Caki2 (cell line): ENCODE results near the gene SBF2. TPM values are rescaled to one million over a fixed set of nuclear protein-coding genes. Genes with fewer than 3 reads are reported as not detected.
"Not testable (repeated sequence)": the region's sequence is repeated elsewhere in the genome, so short reads cannot be mapped to it uniquely, and the experiment has no call there.

Experiments used
- DNase-seq: peaks from one replicate; pipeline ENCODE4 v3.0.0-alpha.2; 2015; ENCODE audit warnings: low read depth
- in situ Hi-C: cut with HindIII; loops from 2 replicates; pipeline ENCODE4 v1.10.0; 2016; ENCODE audit warnings: low sequenced_read_pairs, low pct_unique_long_range_greater_than_20kb, mixed read lengths
- total RNA-seq: library from RNA; depleted of rRNA; stranded (reverse); fragments of >200 nt; shearing (Covaris generic); gene quantifications from 2 replicates; pipeline ENCODE4 v1.2.3, GENCODE V29; 2014; ENCODE audit warnings: low replicate concordance

SBF2 gene
- total RNA-seq, 1 experiment from 2014 or later: 10.1 TPM

DNA sequence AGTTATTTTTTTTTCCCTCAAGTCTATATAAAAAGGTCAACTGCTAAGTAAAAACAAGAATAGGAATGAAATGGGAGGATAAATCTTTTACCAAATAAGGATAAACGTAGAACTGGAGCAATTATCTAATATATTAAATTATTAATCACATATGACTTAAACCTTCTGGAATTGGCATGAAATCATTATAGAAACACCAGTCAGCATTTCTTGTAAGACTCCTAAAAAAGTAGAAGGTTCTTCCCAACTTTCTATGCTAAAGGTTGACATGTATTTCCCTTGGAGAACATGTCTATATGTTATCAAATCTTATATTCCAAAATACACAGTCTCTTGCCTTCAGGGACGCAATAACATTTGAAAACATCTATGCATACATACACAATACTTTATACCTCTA, 143.2 kb downstream of the SBF2 start:
- DNase-seq: no peak
- in situ Hi-C loops: no loop called here

DNA sequence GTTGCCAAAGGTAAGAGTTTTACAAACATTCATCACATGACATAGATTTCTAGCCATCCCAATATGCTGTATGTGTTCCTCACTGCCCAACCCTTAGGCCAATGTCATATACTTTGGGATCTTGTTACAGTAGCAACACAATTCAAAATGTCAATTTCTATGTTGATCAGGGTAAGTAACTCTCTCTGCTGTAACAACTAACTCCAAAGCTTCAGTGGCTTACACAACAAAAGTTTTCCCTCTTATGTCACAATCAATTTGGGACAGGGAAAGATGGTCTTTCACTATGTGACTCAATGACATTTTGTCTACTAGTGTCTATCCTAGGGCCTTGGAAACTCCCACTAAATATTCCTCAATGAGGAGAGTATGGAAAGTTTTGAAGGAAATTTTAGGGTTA, 144.5 kb downstream of the SBF2 start:
- in situ Hi-C loops: no loop called here
- DNase-seq: no peak

DNA sequence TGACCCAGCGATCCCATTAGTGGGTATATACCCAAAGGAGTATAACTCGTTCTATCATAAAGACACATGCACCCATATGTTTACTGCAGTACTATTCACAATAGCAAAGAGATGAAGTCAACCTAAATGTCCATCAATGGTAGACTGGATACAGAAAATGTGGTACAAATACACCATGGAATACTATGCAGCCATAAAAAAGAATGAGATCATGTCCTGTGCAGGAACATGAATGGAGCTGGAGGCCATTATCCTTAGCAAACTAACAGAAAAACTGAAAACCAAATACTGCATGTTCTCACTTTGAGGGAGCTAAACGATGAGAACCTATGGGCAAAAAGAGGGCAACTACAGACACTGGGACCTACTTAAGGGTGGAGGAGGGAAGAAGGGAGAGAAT, 146.8 kb downstream of the SBF2 start:
- no peak for DNase-seq
- in situ Hi-C loops: no loop called here

DNA sequence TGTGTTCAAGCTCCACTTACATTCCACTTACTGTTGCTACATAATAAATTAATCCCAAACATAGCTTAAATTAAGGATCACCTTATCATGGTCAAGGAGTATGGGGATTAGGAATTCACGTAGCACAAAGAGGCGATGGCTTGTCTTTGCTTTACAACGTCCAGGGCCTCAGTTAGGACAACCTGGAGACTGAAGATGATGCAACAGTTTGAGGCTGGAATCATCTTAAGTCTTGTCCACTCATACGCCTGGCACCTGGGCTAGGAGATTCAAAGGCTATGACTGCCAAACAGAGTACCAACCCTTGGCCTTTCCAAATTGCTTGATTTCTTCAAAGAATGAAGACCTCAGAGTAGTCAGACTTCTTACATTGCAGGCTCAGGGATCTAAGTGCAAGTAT, 149.1 kb downstream of the SBF2 start:
- DNase-seq: no peak
- in situ Hi-C loops: no loop called here

DNA sequence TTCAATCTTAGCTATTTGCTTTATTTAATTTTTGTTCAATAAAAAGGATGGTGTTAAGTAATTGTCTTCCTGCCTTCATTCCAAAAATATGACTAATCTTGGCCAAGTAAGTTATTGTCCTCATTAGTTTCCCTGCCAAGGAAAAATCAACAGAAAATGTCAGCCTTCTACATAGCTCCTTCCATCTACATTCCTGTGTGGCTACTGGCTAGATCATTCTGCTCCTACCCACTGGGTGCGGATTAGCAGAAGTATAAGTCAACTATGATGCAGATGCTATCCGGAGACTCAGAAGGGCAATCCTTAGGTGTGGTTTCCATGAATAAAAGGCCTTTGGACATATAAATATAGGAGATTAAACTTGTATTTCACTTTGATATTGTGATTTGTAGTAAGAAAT, 154.4 kb downstream of the SBF2 start:
- in situ Hi-C loops: no loop called here
- peak; percentile 16 for DNase-seq

DNA sequence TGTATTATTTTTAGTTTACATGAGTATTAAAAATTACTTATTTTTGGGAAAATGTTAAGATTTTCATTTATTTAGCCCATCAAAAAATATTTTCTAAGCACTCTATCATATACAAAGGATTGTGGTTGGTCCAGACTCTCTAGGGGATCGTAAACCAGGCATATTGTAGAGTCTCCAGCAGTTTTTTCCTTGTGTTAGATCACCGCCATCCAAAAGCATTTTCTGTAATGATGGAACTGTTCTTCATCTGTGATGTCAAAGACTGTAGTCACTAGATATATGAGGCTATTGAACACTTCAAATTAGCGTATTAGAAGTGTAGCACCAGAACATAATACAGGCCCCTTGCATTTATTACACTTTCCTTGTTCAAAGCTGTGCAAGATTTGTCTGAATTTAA, 154.9 kb downstream of the SBF2 start:
- in situ Hi-C loops: no loop called here
- no peak for DNase-seq

DNA sequence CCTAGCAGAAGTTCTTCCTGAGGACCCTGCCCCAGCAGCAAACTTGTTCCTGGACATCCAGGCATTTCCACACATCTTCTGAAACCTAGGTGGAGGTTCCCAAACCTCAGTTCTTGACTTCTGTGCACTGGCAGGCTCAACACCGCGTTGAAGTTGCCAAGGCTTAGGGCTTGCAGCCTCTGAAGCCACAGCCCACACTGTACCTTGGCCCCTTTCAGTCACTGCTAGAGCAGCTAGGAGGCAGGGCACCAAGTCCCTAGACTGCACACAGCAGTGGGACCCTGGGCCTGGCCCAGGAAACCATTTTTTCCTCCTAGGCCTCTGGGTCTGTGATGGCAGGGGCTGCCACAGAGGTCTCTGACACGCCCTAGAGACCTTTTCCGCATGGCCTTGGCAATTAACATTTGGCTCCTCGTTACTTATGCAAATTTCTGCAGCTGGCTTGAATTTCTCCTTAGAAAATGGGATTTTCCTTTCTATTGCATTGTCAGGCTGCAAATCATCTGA, 159.0 kb downstream of the SBF2 start:
- in situ Hi-C loops: no loop called here
- DNase-seq: no peak

DNA sequence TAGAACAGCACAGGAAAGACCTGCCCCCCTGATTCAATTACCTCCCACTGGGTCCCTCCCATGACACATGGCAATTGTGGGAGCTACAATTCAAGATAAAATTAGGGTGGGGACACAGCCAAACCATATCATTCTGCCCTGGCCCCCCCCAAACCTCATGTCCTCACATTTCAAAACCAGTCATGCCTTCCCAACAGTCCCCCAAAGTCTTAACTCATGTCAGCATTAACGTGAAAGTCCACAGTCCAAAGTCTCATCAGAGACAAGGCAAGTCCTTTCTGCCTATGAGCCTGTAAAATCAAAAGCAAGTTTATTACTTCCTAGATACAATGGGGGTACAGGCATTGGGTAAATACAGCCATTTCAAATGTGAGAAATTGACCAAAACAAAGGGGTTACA, 159.8 kb downstream of the SBF2 start:
- in situ Hi-C loops, DNase-seq: not testable (repeated sequence)

DNA sequence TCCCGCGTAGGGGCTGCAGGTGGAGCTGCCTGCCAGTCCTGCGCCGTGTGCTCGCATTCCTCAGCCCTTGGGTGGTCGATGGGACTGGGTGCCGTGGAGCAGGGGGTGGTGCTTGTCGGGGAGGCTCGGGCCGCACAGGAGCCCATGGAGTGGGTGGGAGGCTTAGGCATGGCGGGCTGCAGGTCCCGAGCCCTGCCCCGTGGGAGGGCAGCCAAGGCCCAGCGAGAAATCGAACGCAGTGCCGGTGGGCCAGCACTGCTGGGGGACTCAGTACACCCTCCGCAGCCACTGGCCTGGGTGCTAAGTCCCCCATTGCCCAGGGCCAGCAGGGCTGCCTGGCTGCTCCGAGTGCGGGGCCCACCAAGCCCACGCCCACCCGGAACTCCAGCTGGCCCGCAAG, 160.8 kb downstream of the SBF2 start:
- DNase-seq, in situ Hi-C loops: not testable (repeated sequence)

DNA sequence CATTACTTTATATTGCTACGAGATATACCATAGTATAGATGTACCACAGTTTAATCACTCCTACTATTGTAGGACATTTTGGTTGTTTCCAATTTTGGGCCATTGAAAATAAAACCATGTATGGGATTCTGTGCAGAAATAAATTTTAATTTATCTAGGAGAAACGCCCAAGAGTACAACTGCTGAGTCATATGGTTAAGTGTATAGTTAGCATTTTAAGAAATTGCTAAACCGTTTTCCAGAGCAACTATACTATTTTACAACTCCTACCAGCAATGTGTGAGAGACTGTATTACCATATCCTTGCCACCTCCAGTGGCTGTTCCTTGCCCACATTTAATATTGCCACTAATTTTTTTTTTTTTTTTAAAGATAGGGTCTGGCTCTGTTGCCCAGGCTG, 163.1 kb downstream of the SBF2 start:
- in situ Hi-C loops: no loop called here
- DNase-seq: no peak

DNA sequence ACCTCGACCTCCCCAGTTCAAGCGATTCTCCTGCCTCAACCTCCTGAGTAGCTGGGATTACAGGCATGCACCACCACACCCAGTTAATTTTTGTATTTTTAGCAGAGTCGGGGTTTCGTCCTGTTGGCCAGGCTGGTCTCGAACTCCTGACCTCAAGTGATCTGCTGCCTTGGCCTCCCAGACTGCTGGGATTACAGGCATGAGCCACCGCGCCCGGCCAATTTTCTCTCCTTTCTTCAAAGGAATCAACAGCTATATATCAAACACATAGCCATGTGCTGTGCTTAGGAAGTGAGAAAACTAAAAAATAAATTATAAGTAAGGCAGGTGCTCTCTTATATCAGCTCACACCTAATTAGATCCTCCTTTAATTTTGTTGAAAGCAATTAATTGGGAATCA, 164.8 kb downstream of the SBF2 start:
- DNase-seq, in situ Hi-C loops: not testable (repeated sequence)

DNA sequence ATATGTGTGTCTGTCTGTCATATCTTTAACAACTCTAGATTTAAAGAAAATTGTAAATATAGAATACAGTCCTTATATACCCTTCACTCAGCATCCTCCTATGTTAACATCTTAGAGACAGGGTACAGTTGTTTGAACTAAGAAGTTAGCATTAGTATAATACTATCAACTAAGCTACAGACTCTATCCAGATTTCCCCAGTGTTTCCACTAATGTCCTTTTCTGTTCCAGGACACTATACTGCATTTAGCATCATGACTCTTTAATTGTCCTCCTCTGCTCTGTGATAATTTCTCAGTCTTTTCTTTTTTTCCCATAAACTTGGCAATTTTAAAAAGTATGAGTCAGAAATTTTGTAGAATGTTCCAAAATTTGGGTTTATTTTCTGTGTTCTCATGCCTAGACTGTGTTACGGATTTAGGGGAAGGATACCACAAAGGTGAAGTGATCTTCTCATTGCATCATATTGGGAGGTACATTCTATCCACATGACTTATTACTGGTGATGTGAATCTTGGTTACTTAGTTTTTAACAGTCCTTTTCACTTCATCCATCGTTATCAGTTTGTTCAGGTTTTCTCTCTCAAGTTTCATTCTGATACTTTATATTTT, 168.4 kb downstream of the SBF2 start:
- no peak for DNase-seq
- in situ Hi-C loops: no loop called here

DNA sequence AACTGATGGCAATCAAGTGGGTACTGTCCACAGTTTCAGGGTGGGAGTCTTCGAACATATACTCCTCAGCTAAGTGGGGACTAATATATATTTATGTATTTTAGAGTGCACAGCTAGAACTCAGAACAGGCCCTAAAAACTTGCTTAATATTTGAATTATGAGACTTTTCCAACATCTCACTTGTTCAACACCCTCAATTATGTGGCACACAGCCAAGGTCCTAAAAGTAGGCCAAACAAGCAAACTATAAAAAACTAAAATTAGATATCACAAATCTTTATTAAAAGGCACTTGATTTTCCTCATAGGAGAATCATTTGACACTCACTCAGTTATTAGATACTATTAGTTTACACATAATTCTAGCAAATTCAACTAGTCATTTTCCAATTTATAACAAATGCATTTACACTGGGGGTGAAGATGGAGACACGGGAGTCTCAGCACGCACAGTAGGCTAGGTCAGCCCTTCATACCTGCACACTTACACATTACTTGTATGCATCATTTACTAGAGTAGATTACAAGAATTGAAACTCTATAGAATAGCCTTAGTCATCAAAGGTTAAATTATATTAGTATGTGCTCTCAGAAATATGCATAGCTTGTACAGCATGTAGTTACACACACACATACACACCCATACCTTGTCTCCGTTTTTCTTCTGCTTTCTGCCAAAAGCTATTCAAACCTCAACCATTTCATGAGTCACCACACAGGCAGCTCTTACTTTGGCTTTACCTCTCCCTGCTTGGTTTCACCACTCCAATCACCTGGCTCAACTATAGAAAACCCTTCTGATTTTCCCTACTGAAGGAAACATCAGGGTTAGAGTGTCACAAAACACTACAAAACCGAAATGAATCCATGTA, 171.5 kb downstream of the SBF2 start:
- in situ Hi-C loops: no loop called here
- peak; percentile 17 for DNase-seq

DNA sequence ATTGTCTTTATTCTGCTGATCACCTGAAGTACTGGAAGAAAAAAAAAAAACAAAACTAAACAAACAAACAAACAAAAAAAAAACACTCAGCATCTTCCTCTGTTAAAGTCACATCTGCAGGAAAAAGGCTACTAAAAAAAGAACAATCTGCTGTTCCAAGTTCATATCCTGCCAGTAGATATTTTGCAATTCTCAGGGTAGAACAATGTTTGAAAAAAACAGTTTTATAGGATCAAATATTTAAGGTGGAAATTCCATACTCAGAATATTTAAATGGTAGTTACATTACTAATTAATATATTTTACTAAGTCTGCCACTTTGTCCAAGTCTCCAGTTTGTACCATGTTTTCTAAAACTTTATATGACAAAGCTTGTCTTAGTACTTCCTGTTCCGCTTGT, 175.2 kb downstream of the SBF2 start:
- no peak for DNase-seq
- in situ Hi-C loops: no loop called here

DNA sequence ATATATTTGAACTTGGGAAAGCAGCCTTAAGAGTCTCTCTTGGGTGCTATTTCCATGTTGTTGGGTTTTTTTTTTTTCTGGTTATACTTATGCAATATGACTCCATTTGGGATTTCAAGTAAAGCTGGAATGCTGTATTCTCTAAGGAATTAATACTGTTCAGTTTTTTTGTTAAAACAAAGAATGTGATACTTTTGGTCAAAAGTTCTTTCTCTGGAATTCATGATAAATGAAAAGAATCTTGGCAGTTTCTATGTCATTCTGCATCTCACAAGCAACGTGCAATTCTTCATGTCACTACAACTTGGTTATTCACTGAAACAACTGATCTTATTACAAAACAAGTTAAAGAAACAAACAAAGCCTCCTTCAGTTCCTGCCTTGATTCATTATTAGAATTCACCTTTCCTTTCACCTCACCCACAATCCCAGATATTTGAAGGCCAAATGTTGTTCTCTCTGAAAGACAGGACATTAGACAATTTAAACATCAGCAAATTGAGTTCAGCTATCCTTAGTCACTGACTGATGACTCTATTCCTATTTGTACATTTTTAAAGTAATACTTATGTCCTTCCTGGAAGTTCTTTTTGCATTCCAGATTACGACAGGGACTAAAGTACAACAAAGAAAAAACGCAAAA, 176.2 kb downstream of the SBF2 start:
- in situ Hi-C loops: no loop called here
- DNase-seq: no peak

DNA sequence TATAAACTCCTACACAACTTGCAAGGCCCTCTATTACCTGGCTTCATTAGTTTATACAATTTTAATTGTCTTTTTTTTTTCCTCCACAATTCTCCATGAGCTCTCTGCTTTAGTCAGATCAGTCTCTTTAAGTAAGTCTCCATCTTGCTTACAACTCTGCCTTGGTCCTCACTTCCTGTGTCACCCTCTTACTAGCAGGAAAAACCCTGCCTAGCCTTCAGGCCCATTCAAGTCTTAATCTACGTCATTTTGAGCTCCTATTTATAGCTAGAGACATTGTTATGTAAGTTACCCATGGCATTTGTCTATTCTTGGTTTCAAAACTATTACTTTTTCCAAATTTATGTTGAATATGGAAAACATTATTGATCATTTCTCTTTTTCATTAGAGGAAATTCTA, 177.4 kb downstream of the SBF2 start:
- in situ Hi-C loops: no loop called here
- DNase-seq: no peak

DNA sequence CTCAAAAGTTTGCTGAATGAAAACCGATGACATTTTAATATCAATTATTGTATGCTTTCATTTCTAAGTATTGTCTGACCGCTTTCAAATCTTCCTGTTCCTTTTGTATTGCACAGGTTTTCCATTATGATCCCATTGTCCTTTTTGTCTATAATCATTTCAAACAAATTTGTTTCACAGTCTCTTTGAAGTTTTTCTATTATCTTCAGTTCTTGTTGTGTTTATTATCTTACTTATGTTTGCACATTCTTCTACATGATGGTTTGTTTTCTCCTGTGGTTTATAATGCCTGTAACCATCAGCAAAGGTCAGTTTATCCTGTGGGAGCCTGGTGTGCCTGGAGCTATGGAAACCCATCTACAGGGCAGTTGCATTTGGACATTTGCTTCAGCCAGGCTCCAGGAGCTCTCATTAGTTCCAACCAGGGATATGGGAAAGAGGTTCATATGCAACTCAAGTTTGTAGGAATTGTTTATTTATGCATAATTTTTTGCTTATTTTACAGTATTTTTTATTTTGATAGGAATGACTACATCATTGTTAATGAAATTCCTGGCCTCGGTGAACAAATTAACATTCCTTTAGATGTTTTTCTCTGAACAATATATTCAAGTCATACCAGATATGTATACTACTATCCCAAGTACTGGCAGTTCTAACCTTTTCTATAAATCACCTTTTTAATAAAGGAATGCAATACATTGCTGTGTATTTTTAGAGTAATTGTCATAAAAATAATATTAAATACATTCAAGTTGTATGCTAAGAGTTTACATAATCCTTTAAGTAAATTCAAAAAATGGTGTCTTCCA, 179.2 kb downstream of the SBF2 start:
- in situ Hi-C loops: no loop called here
- DNase-seq: no peak

DNA sequence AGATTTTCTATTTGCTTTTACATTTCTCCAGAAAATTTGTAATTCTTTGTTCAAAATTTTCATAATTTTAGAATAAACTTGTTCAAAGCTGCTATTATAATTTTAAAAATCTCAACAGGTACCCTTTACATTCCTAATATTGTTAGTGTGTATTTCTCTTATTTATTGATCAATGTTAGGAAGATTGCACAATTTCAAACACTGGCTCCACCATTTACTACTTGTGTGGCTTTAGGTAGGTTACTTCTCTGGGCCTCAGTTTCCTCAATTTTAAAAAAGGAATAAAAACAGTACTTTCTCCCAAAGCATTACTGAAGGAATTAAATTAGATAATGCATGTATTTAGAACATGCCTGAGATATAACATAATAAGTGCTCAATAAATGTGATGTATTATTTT, 180.2 kb downstream of the SBF2 start:
- in situ Hi-C loops: no loop called here
- DNase-seq: no peak

DNA sequence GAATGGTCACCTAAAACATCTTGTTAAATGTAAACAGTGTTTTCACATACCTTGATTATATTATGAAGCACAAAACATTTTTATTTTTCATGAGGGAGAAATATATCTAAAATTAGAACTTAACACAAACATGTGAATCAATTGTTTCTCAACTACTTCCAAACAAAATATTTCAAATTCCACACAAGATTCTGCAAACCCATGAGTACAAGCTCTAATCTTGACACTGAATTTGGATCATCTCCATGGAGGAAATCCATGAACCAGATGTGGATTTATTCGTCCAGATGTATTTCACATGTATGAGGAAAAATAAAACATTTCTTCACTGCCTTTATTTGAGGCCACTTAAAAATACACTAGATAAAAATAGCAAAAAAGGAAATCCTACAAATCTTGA, 184.2 kb downstream of the SBF2 start:
- DNase-seq: no peak
- in situ Hi-C loops: no loop called here
